Measurements from ENCODE around the gene CD82. TPM values are rescaled to one million over a fixed set of nuclear protein-coding genes. Genes with fewer than 3 reads are reported as not detected.

CD82 gene
- polyA plus RNA-seq, 3 donors, result 40.8 to 89.0 (median 43.0) TPM

- no peak overlapping the region for H3K27ac ChIP-seq (ENCODE audit: low read depth in 1 of 2, low read length in 2 of 2)
- no peak for TF ChIP-seq CTCF (IDR thresholded peaks at IDR 0.05)
- Mint-ChIP-seq H3K9me3 (peaks cover 0 to 1% (median 0%) of the 10 kb centered on the region in 7 donors), H3K27me3 (ENCODE audit: low read depth in 3 of 3) (peaks cover 0 to 7% (median 3%) of the 10 kb centered on the region in 3 donors), H3K4me3 (no peak overlapping the region), H3K27ac (no peak overlapping the region), H3K4me1 (peaks cover 50% of the 10 kb centered on the region), H3K36me3 (no peaks in the 10 kb centered on the region)
- no peak for DNase-seq
- H3K4me2 ChIP-seq (replicated peaks; ENCODE audit: extremely low read depth, low read length, poor library complexity, severe bottlenecking), result no peak overlapping the region
- H3K4me3 ChIP-seq (replicated peaks in 1 of 3; ENCODE audit: low read depth in 2 of 3, low read length in 3 of 3), result no peak overlapping the region
- H3K9me3 ChIP-seq (replicated peaks in 1 of 2; ENCODE audit: control insufficient read depth in 1 of 2, insufficient read depth in 1 of 2, low read length in 2 of 2), result no peaks in the 10 kb centered on the region
- WGBS (ENCODE audit: insufficient coverage), result 83% methylated on average over 1 of the region's 3 CpGs
- H4K20me1 ChIP-seq (ENCODE audit: insufficient read depth, low read length), result no peaks in the 10 kb centered on the region
- no peak overlapping the region for H3K9ac ChIP-seq (ENCODE audit: insufficient read depth, low read length, poor library complexity, severe bottlenecking)
- peaks cover 9% of the 10 kb centered on the region for H3K79me2 ChIP-seq (ENCODE audit: insufficient read depth, low read length)
- H2AFZ ChIP-seq (ENCODE audit: insufficient read depth, low read depth, low read length, poor library complexity, severe bottlenecking), result no peak overlapping the region
- H3K27me3 ChIP-seq (ENCODE audit: control insufficient read depth in 2 of 2, insufficient read depth in 2 of 2, low read length in 2 of 2), result no peaks in the 10 kb centered on the region
- H3K4me1 ChIP-seq (ENCODE audit: control insufficient read depth in 1 of 2, insufficient read depth in 2 of 2, low read length in 2 of 2), result peaks cover 48 to 50% of the 10 kb centered on the region in 2 donors
- H3K36me3 ChIP-seq (replicated peaks in 1 of 2; ENCODE audit: control insufficient read depth in 1 of 2, insufficient read depth in 2 of 2, low read length in 2 of 2), result no peaks in the 10 kb centered on the region
- intact Hi-C loops (cut with micrococcal nuclease), result loop anchor here in 1 of 2 donors (10.0 kb wide), 1 partner anchor 353 kb away; no protein-coding TSS in a partner anchor
These were observed 4.1 kb upstream of the CD82 start for GRCh38 chr11:44561275-44561805.

- no peak for DNase-seq
- Histone ChIP-seq H3K27ac (ENCODE audit: low read depth in 1 of 2, low read length in 2 of 2) (no peak overlapping the region), H3K4me1 (ENCODE audit: control insufficient read depth in 1 of 2, insufficient read depth in 2 of 2, low read length in 2 of 2) (peaks cover 51 to 52% of the 10 kb centered on the region in 2 donors), H3K27me3 (ENCODE audit: control insufficient read depth in 2 of 2, insufficient read depth in 2 of 2, low read length in 2 of 2) (no peaks in the 10 kb centered on the region), H3K79me2 (ENCODE audit: insufficient read depth, low read length) (peaks cover 17% of the 10 kb centered on the region), H3K9ac (ENCODE audit: insufficient read depth, low read length, poor library complexity, severe bottlenecking) (no peak overlapping the region), H3K36me3 (replicated peaks in 1 of 2; ENCODE audit: control insufficient read depth in 1 of 2, insufficient read depth in 2 of 2, low read length in 2 of 2) (no peaks in the 10 kb centered on the region), H3K4me2 (replicated peaks; ENCODE audit: extremely low read depth, low read length, poor library complexity, severe bottlenecking) (no peak overlapping the region), H3K4me3 (replicated peaks in 1 of 3; ENCODE audit: low read depth in 2 of 3, low read length in 3 of 3) (no peak overlapping the region), H3K9me3 (replicated peaks in 1 of 2; ENCODE audit: control insufficient read depth in 1 of 2, insufficient read depth in 1 of 2, low read length in 2 of 2) (no peaks in the 10 kb centered on the region), H4K20me1 (ENCODE audit: insufficient read depth, low read length) (no peaks in the 10 kb centered on the region), H2AFZ (ENCODE audit: insufficient read depth, low read depth, low read length, poor library complexity, severe bottlenecking) (no peak overlapping the region)
- H3K4me3 Mint-ChIP-seq, result no peak overlapping the region
- WGBS (ENCODE audit: insufficient coverage), result 100% methylated on average over 2 of the region's 8 CpGs
- H3K9me3 Mint-ChIP-seq, result peaks cover 0 to 1% (median 0%) of the 10 kb centered on the region in 7 donors
- H3K27ac Mint-ChIP-seq, result peak overlapping the region in 1 of 7 donors; percentile 66
- peaks cover 2 to 4% of the 10 kb centered on the region in 2 donors for H3K36me3 Mint-ChIP-seq
- H3K27me3 Mint-ChIP-seq (ENCODE audit: low read depth in 3 of 3), result peaks cover 0 to 5% (median 3%) of the 10 kb centered on the region in 3 donors
- intact Hi-C loops (cut with micrococcal nuclease), result loop anchor here in 1 of 2 donors (10.0 kb wide), 1 partner anchor 353 kb away; no protein-coding TSS in a partner anchor
- peaks cover 52% of the 10 kb centered on the region for H3K4me1 Mint-ChIP-seq
- TF ChIP-seq CTCF (IDR thresholded peaks at IDR 0.05), result no peak
These were observed 3.3 kb upstream of the CD82 start for GRCh38 chr11:44561964-44562734.

All from CD14-positive monocyte (primary cell).